ENCODE data around the gene FNTB. TPM values are rescaled to one million over a fixed set of nuclear protein-coding genes. Genes with fewer than 3 reads are reported as not detected.
A peak's percentile ranks its signal among the peaks of the same experiment; 100 is the strongest.

The FNTB gene
- total and polyA plus RNA-seq, 9 of the 15 experiments (the other 6 are each of a cell fraction or from before 2014, with no cell fraction given): 6.9 to 23.2 (median 12.2) TPM

GRCh38 chr14:65102441-65103149, 115.9 kb downstream of the FNTB start, which contains the start of gene MAX (continued):
- TF ChIP-seq JUN (IDR thresholded peaks at IDR 0.05; ENCODE audit: borderline replicate concordance, low read depth, low read length) (peak; percentile 43; the same call in 1 of the 2 replicates), JUN (CRISPR knock-in tag; IDR thresholded peaks at IDR 0.05; ENCODE audit: borderline replicate concordance) (no peak), ZNF695 (CRISPR knock-in tag; IDR thresholded peaks at IDR 0.05) (no peak), ZBTB26 (CRISPR knock-in tag; IDR thresholded peaks at IDR 0.05) (no peak), MBD1 (CRISPR knock-in tag; IDR thresholded peaks at IDR 0.05) (no peak), IFI16 (CRISPR knock-in tag; IDR thresholded peaks at IDR 0.05) (no peak), SRSF3 (IDR thresholded peaks at IDR 0.05; ENCODE audit: insufficient read depth, low read length) (no peak), E2F8 (IDR thresholded peaks at IDR 0.05; ENCODE audit: low read depth, partially characterized antibody) (no peak), SETDB1 (IDR thresholded peaks at IDR 0.05; ENCODE audit: low read length) (no peak), XRCC5 (IDR thresholded peaks at IDR 0.05; ENCODE audit: low read depth, low read length) (no peak), CAMTA2 (CRISPR knock-in tag; conservative IDR thresholded peaks at IDR 0.05) (no peak), IRF2 (CRISPR knock-in tag; IDR thresholded peaks at IDR 0.05) (no peak), COPS2 (conservative IDR thresholded peaks at IDR 0.05) (no peak), ZFP1 (CRISPR knock-in tag; IDR thresholded peaks at IDR 0.05) (no peak), ZNF408 (CRISPR knock-in tag; IDR thresholded peaks at IDR 0.05; ENCODE audit: low read depth) (no peak), LARP7 (IDR thresholded peaks at IDR 0.05) (peak; percentile 14; the same call in 1 of the 2 replicates), GMEB1 (CRISPR knock-in tag; IDR thresholded peaks at IDR 0.05) (peak; percentile 97), SIN3B (IDR thresholded peaks at IDR 0.05; ENCODE audit: low read depth) (no peak), CLOCK (CRISPR knock-in tag; IDR thresholded peaks at IDR 0.05; ENCODE audit: borderline replicate concordance) (no peak)

Data from K562 (cell line).